NCI-H1048 (cell line): Measurements from ENCODE around the gene HYOU1.
"Not testable (repeated sequence)": the region's sequence is repeated elsewhere in the genome, so short reads cannot be mapped to it uniquely, and the experiment has no call there.

Source experiments
- DNase-seq: peaks from one replicate; lab custom pipeline; 2025; lab: John Stamatoyannopoulos, UW

HYOU1 gene

DNA sequence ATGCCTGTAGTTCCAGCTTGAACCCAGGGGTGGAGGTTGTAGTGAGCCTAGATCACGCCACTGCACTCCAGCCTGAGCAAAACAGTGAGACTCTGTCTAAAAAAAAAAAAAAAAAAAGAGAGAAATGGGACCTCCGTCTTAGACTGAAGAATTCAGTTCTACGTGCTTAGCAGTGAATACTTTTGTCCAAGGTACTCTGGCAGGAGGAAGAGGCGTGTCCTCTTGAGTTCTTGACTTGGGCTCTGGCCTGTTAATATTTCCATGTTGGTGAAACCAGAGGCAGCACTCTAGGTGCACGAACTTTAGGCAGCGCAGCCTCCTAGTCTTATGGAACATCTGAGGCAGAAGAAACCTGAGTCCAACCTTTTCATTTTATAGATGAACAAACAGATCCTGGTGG lies 30.1 kb upstream of the HYOU1 start:
- no peak for DNase-seq

GRCh38 chr11:119085437-119085847 lies 28.4 kb upstream of the HYOU1 start:
- DNase-seq: no peak

GRCh38 chr11:119084663-119085436 lies 27.8 kb upstream of the HYOU1 start, which contains the start of gene HMBS:
HMBS (plus strand) TSS chr11:119084881; CDS start chr11:119085034, 153 bp downstream.
- DNase-seq: peak; percentile 82

DNA sequence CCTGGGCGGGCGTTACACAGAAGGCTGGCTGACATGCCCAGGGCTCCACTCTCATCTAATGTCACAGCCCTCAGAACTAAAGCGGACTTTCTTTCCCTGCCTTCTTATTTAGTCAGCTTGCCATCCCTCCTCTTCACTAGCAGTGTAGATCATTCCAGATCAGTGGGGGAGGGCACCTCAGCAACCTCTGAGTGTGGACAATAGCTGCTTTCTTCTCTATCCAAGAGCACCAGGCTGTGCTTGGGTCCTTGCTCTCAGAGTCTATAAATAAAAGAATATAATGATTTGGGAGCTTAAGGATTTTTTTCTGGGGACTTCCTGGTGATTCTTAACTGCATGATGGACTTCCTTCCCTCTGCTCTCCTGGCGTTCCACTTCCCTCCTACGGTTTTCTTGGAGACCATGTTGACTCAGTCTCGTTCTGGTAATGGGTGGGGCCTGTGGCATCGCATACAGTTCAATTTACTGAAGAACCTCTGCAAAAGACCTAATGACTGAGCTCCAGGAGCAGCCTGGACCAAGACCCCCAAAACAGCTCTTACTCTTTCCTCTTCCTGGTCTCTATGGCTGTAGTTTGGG lies 24.8 kb upstream of the HYOU1 start:
- no peak for DNase-seq

DNA sequence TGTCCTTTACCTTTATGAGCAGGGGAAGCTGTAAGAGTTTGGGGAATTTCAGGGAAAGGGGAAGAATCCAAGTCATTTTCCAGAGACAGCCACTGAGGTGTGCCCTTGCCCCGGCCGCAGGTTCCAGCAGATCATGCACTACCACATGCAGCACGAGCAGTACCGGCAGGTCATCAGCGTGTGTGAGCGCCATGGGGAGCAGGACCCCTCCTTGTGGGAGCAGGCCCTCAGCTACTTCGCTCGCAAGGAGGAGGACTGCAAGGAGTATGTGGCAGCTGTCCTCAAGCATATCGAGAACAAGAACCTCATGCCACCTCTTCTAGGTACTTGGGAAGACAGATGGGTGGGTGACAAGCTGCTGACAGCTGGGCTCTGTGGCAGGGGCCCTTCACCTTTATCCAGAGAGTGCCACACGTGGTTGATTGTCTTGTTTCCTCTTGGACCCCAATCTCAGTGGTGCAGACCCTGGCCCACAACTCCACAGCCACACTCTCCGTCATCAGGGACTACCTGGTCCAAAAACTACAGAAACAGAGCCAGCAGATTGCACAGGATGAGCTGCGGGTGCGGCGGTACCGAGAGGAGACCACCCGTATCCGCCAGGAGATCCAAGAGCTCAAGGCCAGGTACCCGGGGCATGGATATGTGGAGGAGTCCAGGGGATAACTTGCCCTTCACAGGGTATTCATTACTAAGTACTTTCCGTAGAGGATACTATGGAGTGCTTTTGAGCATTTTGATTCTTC lies 21.8 kb upstream of the HYOU1 start:
- DNase-seq: no peak

- DNase-seq: no peak
Measured at GRCh38 chr11:119077839-119078238, 20.8 kb upstream of the HYOU1 start.

GRCh38 chr11:119067371-119068222 lies 10.6 kb upstream of the HYOU1 start, which contains the start of gene VPS11:
VPS11 (plus strand) TSS chr11:119067818; CDS start chr11:119067824, 6 bp downstream.
- peak; percentile 94 for DNase-seq

DNA sequence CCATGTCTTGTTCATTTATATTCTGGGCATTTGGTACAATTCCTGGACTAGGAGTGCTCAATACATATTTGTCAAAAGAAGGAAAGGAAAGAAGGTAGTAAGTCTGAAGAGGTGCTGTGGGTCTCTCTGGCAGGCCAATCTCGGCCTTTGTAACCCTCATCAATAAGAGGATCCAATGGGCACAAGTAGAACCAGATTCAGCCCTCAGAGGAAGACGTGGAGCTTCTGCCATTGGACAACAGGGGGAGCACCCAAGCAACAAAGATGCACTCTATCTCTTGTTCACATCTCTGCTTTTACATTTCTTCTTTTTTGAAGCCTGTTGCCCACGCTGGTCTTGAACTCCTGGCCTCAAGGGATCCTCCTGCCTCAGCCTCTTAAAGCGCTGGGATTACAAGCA lies 8.4 kb upstream of the HYOU1 start:
- DNase-seq: no peak

- no peak for DNase-seq
Measured at GRCh38 chr11:119062779-119063178, 5.8 kb upstream of the HYOU1 start.

- no peak for DNase-seq
Measured at GRCh38 chr11:119061256-119061655, 4.3 kb upstream of the HYOU1 start.

- not testable (repeated sequence) for DNase-seq
Measured at GRCh38 chr11:119059128-119059527, 2.1 kb upstream of the HYOU1 start.

DNA sequence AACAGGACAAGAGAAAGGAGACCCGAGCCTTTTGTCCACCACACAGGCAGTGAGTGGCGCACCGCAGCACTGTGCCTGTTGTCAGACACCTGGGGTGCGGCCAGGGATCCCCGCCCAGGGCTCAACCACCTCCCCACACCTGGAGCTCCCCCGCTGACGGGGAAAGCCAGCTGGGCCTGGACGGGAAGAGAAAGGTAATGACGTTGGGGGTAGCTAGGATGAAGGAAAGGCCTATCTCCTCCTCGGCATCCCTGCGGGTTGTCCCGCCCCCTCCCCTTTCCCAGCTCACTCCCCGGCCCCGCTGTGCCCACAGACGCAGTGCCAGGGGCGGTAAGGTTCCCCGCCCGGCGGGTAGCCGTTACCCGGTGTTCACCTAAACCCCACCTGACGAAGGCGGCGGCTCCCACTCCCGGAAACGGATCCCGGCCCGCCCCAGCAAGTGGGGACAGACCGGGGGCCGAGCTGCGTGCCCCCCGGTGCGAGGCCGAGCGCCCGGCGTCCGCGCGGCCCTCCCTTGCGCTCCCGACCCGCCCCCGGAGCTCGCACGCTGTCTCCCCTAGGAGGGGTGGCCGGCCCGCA lies 495 bp downstream of the HYOU1 start:
- DNase-seq: no peak

GRCh38 chr11:119055901-119056300 lies 1.1 kb downstream of the HYOU1 start:
- no peak for DNase-seq

DNA sequence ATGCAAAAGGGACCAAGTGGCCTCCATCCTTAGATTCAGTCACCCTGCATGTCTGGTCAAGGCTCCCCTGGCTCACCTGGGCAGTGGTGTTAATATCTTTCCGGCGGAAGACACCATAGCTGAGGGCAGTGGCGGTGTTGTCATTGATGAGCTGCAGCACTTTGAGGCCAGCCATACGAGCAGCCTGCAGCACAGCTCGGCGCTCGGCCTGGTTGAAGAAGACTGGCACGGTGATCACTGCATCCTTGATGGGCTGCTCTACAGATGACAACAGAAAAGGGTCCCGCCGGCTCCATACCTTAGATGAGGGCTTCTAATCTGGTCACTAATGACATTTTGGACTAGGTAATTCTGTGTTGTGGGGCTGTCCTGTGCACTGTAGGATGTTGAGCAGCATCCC lies 2.6 kb downstream of the HYOU1 start:
- no peak for DNase-seq

DNA sequence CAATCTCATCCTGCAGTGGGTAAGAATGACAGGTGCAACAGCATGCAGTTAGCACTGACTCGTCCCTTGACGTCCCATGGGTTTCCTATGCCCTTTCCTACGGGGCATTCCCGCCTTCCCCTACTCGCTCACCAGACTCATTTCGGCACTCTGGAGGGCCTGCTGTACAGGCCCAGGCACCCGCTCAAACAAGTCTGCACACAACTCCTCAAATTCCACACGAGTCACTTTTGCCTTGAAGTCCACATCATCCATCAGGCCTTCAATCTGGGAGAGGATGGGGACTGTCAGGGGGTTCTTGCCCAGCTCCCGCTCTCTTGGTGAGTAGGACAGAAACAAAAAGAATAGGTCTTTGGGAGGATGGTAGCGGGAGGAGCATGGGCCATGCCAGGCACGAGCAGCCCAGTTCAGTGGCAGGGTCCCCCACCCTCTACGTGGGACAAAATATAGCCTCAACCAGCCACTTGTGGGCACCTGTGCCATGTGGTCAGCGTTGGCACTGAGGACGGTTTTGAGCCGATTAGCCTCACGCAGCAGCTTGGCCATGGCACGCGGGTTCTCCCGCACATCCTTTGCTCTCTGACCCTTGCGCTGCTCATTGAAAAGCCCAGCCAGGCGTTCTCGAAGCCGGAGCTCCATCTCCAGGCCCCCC lies 4.7 kb downstream of the HYOU1 start:
- DNase-seq: no peak

DNA sequence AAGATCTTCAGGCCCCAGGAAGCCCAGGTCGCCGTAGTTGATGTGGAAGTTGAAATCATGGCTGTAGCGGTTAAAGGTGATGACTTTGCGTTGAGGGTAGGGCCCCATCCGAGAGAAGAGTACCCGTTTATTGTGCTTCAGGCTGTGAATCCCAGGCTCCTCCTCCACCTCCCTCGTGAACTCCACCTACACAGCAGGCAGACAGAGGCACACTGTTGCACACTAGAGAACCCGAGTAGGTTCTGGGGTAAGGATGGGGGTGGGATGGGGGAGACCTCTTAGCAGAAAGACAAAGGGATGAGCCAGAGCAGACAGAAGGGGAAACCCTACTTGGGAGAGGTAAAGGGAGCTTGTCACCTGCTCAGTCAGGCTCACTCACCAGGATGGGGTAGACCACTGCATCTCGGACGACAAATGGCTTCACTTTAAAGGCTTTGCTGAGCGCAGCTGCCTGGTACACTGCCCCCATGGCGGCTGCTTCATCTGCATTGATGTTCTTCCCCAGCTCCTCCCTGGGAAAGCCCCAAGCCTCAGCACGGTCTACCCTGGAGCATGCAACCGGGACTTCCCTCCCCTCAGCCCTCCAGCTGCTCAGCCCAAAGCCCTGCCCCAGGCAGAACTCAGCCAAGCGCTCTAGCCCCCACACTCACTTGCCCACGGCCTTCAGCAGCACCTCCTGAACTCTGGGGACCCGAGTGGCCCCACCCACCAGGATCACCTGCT lies 5.4 kb downstream of the HYOU1 start:
- DNase-seq: no peak

- no peak for DNase-seq
Measured at GRCh38 chr11:119049081-119049480, 7.9 kb downstream of the HYOU1 start.

- no peak for DNase-seq
Measured at GRCh38 chr11:119048644-119049043, 8.4 kb downstream of the HYOU1 start.

DNA sequence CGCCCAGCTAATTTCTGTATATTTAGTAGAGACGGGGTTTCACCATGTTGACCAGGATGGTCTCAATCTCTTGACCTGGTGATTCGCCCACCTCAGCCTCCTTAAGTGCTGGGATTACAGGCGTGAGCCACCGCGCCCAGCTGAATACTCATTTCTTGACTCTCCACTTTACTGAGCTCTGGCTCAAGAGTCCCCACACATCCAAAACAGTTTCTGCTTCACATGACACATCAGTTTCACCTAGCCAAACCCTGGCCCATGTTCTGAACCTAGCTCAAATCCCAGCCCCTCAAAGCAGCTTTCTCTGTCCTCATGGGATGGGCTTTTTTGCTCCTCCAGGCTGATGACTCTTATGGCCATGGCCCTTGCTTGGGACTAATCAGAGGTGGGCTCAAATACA lies 9.8 kb downstream of the HYOU1 start:
- no peak for DNase-seq

DNA sequence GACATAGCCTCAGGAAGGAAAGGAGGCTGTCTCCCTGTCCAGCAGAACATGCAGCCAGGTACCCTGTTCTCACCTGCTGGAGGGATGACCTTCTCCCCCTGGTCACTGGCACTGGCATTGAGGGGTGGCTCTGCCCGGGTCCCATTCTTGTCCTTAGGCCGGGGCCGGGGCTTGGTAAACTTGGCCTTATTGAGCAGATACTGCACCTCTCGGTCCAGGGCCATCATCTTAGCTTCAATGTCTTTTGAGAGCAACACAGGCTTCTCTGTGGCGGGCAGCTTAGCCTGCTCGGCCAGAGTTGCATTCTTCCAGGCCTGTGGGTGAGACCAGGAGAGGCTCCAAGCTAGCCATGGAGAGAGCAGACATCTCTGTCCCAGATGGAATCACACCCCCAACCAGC lies 10.5 kb downstream of the HYOU1 start:
- no peak for DNase-seq
